HL-60 (cell line): ENCODE results near the gene NCOA5.
A peak's percentile ranks its signal among the peaks of the same experiment; 100 is the strongest.

Experiments used
- DNase-seq, 2 experiments: peaks; one replicate each; pipeline ENCODE4 v3.0.0-alpha.2; 2010 to 2020; ENCODE audit warnings: low read depth in 1 of 2, low spot score in 1 of 2
- H3K27ac ChIP-seq: fragments of 250-450 bp; sonication (Bioruptor Pico); replicated peaks from 2 replicates; pipeline ENCODE4 v1.5.1; 2020; ENCODE audit warnings: mild to moderate bottlenecking, moderate library complexity
- H3K27me3 ChIP-seq: fragments of 250-450 bp; sonication (Bioruptor Pico); 2 replicates; pipeline ENCODE4 v1.5.1; 2021; ENCODE audit warnings: mild to moderate bottlenecking, moderate library complexity; ENCODE audit not compliant: insufficient read depth, poor library complexity, severe bottlenecking
- H3K4me3 ChIP-seq: replicated peaks from 2 replicates; pipeline ENCODE4 v1.5.1; 2011; ENCODE audit warnings: mild to moderate bottlenecking, control low read depth, low read length; ENCODE audit not compliant: insufficient read depth
- CTCF ChIP-seq: IDR thresholded peaks from one replicate; pipeline ENCODE4 v1.5.1; 2011; ENCODE audit warnings: low read length, control low read depth, inconsistent platforms; ENCODE audit not compliant: insufficient read depth
- GABPA ChIP-seq: IDR thresholded peaks from 2 replicates; pipeline ENCODE4 v1.6.1; 2012; ENCODE audit warnings: low read depth
- POLR2AphosphoS5 ChIP-seq: IDR thresholded peaks from 2 replicates; pipeline ENCODE4 v1.6.1; 2012; ENCODE audit warnings: low read depth
- REST ChIP-seq: IDR thresholded peaks from 2 replicates; pipeline ENCODE4 v1.6.1; 2012; ENCODE audit warnings: low read depth; ENCODE audit not compliant: insufficient replicate concordance
- SPI1 ChIP-seq: IDR thresholded peaks from 2 replicates; pipeline ENCODE4 v1.6.1; 2012; ENCODE audit warnings: low read depth, mild to moderate bottlenecking, borderline replicate concordance

Gene NCOA5

GRCh38 chr20:46119028-46119546 lies 29.3 kb upstream of the NCOA5 start:
- no peak overlapping the region for H3K27ac ChIP-seq
- TF ChIP-seq REST = no peak
- TF ChIP-seq CTCF = no peak
- TF ChIP-seq SPI1 = no peak
- no peak for TF ChIP-seq POLR2AphosphoS5
- no peak for TF ChIP-seq GABPA
- peaks cover 28% of the 10 kb centered on the region for H3K27me3 ChIP-seq
- no peak for DNase-seq
- H3K4me3 ChIP-seq = no peak overlapping the region

- no peak overlapping the region for H3K4me3 ChIP-seq
- H3K27ac ChIP-seq = no peak overlapping the region
- TF ChIP-seq POLR2AphosphoS5 = no peak
- no peak for TF ChIP-seq GABPA
- TF ChIP-seq REST = no peak
- DNase-seq = no peak
- H3K27me3 ChIP-seq = peaks cover 29% of the 10 kb centered on the region
Measured at GRCh38 chr20:46118481-46119020, 28.8 kb upstream of the NCOA5 start.

- peak; percentile 14 to 45 for DNase-seq
- Histone ChIP-seq H3K27ac (no peak within 1 kb of the TSS), H3K4me3 (peak within 1 kb of the TSS; percentile 32), H3K27me3 (peaks cover 31% of the 10 kb centered on the region)
- TF ChIP-seq GABPA (no peak), SPI1 (peak; percentile 77; the same call in 1 of the 2 replicates)
Measured at GRCh38 chr20:46117704-46118467, 28.1 kb upstream of the NCOA5 start, which contains the start of gene CD40. TSS of gene CD40 (plus strand) at chr20:46118314. CDS start at chr20:46118344, 30 bp downstream.

GRCh38 chr20:46114449-46114848 lies 24.7 kb upstream of the NCOA5 start:
- TF ChIP-seq POLR2AphosphoS5 (no peak), SPI1 (no peak), GABPA (no peak), CTCF (no peak), REST (no peak)
- DNase-seq = no peak
- Histone ChIP-seq H3K4me3 (no peak overlapping the region), H3K27ac (no peak overlapping the region), H3K27me3 (peaks cover 35% of the 10 kb centered on the region)
